GF-D8 (cell line): ENCODE data around the gene ANKRD53.

Source experiments
- DNase-seq: peaks from one replicate; lab custom pipeline; 2025; lab: John Stamatoyannopoulos, UW

The ANKRD53 gene

DNA sequence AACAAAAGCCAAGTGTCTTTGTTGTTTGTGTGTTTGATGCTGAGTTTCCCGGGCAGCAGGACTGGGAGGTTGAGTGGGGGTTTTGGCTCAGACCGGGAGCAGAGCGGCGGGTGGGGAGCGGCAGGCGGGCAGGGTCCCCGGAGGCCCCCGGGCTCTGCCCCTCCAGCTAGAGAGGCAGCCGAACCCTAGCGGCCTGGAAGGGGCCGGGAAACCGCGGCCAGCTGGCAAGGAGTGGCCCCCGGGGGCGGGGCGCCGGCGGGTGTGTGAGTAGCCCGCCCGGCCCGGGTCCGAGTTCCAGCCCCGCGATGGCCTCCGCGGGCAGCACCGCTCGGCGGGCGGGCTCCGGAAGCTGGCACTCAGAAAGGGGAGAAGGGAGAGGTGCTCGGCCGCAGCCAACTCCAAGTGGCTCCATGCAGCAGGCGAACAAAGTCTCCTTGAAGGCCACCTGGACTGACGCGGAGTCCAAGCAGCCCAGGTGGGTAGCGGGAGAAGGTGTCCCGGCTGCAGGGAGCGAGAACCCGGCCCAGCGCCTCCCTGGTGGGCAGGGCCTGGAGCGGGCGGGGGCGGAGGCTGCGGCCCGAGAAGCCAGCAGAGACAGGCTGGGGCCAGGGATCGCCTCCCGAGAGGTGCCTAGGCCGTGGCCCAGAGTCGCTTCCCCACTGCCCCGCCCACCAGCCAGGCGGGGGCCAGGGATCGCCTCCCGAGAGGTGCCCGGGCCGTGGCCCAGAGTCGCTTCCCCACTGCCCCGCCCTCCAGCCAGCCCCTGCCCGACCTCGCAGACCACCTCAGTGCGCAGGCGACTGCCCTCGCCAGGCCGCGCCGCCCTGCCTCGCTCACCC, at the start of gene ANKRD53:
TSS of gene ANKRD53 (plus strand) at position 290 of the 839 bp plus-strand sequence. CDS start at position 306, 16 bp downstream.
- DNase-seq = no peak

DNA sequence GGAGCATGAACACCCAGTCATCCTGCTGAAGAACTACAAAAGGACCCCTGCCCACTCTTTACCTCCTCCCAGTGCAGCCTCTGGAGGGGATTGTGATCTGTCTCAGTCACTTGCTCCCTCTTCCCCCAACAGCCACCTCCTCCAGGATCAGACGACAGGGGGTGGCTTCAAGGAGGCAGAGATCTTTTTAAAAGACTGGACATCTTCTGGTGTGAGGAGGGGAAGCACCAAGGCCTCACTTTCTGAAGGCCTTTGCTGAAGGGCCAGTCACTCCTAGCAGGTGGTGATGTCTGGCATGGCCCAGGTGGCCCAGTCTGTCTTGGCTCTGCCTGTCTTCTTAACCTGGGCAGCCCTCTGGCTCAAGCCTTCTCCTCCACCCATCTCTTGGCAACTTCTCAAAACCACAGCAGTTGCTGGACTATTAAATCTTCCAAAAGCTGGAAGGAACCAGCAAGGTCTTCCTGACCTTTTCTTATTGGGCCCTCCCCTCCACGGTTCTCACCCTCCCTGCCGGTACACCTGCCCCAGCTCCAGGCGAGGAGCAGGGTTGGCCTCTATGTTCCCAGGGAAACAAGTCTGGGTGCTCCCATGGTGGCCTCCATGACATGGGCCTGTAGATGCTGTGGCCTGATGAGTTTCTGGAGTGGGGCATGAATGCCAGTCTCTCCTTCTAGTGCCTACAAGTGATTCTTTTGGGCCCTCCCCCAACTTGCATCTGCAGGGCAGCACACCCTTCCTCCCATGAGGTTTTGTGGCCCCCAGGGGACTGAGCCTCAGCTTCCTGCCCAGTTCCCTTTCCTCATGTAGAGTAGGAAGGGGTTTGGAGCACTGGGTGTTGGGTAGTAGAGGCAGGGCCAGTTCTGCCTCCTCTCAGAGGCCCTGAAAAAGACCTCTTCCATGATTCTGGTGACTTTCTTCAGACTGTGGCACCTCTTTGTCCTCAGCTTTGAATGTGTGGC, 47.8 kb upstream of the ANKRD53 start:
- no peak for DNase-seq

DNA sequence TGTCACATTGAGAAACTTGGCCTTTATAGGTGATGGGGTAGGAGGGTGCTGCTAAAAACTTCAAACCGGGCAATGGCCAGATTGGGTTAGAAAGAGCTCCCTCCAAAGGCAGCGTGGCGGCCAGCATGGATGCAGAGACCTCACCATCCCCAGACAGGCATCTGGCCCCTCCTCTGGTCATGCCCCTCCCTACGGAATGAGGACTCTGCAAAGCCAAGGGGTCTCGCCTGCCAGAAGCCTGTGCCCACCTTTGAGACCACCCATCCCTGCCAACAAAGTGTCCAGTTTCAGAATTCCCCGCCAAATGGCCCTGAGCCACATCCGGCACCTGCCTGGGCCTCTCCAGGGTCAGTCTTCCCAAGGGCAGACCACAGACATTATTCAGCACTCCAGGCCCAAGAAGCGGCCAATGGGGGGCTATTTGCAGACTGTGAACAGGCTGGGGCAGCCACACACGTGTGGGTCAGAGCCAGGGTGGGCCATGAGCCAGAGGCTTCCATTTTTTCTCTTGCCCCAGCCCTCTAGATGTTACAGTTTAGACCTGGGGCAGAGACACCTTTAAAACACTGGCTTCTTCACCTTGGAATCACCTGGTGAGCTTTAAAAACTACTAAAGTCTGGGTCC, 46.9 kb upstream of the ANKRD53 start:
- no peak for DNase-seq

DNA sequence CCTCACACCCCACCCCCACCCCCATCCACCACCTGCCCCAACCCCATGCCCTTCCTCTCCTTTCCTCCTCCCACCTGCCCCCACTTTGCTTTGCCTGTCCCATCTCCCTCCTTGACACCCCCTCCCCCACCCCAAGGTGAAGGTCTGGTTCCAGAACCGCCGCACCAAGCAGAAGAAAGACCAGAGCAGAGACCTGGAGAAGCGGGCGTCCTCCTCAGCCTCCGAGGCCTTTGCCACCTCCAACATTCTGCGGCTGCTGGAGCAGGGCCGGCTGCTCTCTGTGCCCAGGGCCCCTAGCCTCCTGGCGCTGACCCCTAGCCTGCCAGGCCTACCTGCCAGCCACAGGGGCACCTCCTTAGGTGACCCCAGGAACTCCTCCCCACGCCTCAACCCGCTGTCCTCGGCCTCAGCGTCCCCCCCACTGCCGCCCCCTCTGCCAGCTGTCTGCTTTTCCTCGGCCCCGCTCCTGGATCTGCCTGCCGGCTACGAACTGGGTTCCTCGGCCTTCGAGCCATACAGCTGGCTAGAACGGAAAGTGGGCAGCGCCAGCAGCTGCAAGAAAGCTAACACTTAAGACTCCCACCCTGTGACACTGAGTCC, 45.7 kb upstream of the ANKRD53 start:
- DNase-seq = no peak

- DNase-seq = no peak
These were observed 43.4 kb upstream of the ANKRD53 start for GRCh38 chr2:70934981-70935380.

DNA sequence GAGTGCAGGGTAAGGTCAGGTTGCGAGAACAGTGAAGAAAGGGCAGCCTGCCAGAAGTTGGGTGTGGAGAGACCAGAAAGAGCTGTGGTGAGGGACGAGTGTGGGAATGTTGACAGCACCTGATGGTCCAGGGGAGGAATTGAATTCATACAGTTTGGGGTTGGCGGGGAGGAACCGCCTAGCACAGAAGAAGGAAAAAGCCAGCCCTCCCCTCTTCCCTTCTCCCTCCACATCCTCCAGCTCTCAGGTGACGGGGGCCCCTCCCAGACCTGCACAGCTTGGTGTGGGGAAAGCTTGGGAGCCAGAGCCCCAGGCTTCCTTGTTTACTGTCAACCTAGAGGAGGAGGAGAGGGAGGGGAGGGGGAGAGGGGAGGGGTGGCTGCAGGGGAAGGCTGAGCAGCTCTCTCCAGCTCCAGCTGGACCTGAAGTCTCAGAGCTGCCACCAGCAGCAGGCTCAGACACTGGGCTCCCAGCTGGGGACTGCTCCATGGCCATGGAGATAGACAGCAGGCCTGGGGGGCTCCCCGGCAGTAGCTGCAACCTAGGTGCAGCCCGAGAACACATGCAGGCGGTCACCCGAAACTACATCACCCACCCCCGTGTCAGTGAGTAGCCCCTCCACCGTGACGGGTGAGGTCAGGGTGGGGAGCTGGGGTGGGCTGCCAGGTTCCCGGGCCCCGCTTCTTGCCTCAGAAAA, 42.8 kb upstream of the ANKRD53 start, which contains the start of gene ATP6V1B1:
TSS of gene ATP6V1B1 (plus strand) at position 433 of the 697 bp plus-strand sequence. CDS start at position 488, 55 bp downstream.
- DNase-seq = no peak

- no peak for DNase-seq
These were observed 42.1 kb upstream of the ANKRD53 start for GRCh38 chr2:70936165-70936978.

DNA sequence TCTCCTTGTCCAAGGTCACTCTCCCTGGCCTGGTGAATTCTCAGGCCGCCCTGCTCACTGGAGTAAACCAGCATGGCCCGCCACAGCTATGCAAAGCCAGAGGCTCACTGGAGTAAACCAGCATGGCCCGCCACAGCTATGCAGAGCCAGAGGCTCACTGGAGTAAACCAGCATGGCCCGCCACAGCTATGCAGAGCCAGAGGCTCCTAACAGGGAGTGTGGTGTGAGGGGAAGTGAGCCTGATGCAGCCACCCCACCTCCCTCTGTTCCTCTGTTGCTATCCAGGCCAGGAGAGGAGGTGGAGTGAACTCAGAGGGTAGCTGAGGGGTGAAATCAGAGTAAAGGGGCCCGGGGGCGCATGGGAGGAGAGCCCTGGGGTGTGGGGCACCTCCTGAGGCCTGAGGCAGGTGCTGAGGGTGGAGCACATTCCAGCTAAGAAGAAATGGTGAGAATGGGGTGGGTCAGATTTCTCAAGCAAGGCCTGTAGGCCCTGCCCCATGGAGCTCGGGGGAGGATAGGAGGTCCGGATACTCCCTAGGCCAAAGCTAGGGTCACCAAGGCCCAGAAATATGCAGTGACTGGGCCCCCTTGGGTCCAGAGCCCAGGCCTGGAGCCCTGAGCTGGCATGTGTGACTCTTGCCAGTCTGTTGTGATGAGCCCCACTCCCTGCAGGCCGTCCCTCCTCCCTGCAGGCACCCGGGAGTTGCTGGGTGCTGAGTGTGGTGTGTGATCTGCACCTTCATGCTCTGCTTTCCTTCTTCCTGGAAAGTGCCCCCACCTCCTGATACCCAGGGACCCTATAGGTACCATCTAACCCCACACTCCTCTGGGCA, 41.2 kb upstream of the ANKRD53 start:
- DNase-seq = no peak

- no peak for DNase-seq
These were observed 40.4 kb upstream of the ANKRD53 start for GRCh38 chr2:70937866-70938585.

GRCh38 chr2:70938586-70938950, 39.9 kb upstream of the ANKRD53 start:
- DNase-seq = no peak

GRCh38 chr2:70939001-70939838, 39.2 kb upstream of the ANKRD53 start:
- DNase-seq = no peak

DNA sequence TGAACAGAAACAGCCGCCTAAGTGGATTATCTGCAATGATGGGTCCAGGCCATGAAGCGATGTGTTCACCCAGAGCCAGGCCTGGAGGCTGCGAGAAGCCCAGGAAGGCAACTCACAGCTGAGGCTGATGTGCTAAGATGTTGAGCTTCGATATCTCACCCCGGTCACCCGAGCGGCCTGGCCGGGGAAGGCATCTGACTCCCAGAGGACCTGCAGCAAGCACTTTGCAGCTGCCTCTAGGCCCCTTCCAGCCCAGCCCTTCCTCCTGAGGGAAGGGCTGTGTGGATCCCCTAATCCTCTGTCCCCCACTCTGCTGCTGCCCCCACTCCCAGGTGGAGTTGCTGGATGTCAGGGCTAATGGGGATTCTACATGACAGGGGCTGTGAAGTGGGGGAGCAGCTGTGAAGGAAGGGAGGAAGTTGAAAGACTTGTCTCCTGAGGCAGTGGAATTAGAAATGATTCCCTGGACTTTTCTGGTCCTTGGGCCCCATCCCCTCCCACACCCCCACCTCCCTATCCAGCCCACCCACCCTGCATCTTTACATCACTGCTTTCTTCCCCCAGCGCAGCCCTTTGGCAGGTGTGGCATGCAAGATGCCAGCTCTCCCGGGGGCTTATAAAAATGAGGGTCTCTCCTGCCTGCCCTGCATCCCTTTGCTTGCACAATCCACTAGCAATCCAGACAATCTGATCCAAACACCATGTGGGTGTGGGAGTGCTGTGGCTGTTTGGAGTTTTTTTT, 38.4 kb upstream of the ANKRD53 start:
- no peak for DNase-seq

GRCh38 chr2:70941186-70941585, 37.2 kb upstream of the ANKRD53 start:
- no peak for DNase-seq

DNA sequence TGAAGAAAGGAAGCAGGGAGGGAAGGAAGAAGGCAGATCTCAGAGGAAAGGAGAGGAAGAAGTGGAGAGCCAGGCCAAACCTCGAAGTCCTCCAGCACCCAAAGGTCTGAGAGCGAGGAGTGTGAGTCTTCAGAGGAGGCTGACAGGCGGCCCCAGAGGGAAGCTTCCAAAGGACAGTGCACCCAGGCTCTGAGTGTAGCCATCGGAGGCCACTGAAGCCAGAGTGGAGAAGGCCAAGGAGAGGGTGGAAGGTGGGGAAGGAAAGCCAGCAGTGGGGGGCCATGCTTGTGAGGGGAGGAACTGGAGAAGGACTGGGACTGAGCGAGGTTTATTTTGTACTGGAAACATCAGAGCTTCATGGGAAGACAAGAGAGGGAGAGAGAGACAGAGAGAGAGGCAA, 36.7 kb upstream of the ANKRD53 start:
- no peak for DNase-seq

DNA sequence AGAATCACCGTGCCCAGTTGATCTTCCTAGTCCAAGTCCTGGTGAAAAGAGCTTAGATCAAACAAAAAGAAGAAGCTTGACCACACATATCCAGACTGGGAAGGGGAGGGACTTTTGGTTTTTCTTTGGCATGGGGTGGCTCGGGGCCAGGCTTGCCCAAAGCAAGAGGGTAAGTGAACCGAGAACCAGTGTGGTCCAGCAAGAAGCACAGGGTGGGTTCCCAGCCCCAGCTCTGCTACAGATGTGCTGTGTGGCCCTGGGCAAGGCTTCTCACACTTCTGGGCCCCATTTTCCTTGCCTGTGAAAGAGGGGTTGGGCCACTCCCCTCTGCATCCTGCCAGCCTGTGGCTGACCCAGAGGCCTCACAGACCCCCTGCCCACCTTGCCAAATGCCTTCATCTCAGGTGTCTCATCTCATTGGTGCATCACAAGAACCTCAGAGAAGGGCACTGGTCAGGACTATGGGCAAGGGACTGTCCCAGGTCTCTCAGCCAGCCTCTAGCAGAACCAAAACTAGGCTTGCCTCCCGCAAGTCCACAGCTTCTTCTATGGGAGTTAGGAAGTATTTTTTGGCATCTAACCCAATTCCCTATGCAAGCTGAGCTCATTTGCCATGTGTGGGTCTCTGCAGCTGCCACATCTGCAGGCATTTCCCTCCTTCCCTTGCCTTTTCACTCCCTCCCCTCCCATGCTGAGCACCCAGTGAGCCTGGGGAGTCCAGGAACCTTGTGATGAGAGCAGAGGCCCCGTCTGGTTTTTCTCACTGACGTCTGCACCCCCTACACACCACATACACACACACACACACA, 35.8 kb upstream of the ANKRD53 start:
- DNase-seq = no peak

DNA sequence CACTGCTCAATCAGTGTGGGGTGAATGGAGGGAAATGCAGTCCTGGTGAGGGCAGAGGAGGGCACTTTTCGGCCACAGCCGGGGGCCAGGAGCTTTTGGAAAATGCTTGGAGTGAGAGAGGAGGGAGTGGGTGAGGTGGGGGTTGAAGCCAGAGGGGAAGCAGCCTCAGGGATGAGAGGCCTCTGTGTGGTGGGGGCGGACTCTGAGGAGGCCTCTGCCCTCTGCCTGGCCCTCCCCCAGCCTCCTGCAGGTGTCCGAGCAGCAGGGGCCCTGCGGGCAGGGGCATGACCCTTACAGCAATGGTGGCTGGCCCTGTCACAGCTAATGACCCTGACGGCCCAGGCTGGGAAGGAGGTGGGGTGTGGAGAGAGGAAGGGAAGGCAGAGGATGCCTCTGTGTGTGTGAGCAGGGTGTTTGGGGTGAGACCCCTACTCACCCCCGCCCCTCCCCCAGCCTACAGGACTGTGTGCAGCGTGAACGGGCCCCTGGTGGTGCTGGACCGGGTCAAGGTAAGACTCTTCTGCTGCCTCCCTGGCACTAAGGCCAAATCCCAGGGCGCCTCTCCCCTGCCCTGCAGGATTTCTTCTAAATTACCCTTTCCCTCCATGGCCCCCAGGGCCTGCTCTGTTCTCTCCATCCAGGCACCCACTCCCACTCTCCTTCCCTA, 35.1 kb upstream of the ANKRD53 start:
- no peak for DNase-seq
